Liver (tissue), 9 donors: Measurements from ENCODE around the gene KL. TPM values are rescaled to one million over a fixed set of nuclear protein-coding genes. Genes with fewer than 3 reads are reported as not detected.

Source experiments
- DNase-seq: peaks from one replicate; pipeline ENCODE4 v3.0.0-alpha.2; 2017; ENCODE audit warnings: low spot score
- H3K27ac ChIP-seq, 2 donors: one replicate each; pipeline ENCODE4 v1.7.0; 2013; ENCODE audit warnings: inconsistent platforms in 2 of 2, low read length in 2 of 2, control low read depth in 1 of 2, low read depth in 1 of 2, mild to moderate bottlenecking in 1 of 2
- H3K27me3 ChIP-seq, 4 donors: one replicate each; pipeline versions ENCODE4 v1.6.1 to v1.7.0; 2013; ENCODE audit warnings: low read length in 3 of 4, inconsistent platforms in 1 of 4, mild to moderate bottlenecking in 1 of 4, moderate library complexity in 1 of 4; ENCODE audit not compliant: control insufficient read depth in 4 of 4, insufficient read depth in 4 of 4
- H3K36me3 ChIP-seq, 4 donors: one replicate each; pipeline versions ENCODE4 v1.6.1 to v1.7.0; 2013; ENCODE audit warnings: low read length in 3 of 4, mild to moderate bottlenecking in 3 of 4, low read depth in 1 of 4, moderate library complexity in 1 of 4; ENCODE audit not compliant: control insufficient read depth in 4 of 4, insufficient read depth in 3 of 4
- H3K4me1 ChIP-seq, 4 donors: one replicate each; pipeline versions ENCODE4 v1.6.1 to v1.7.0; 2013; ENCODE audit warnings: low read length in 3 of 4, mild to moderate bottlenecking in 3 of 4, moderate library complexity in 1 of 4; ENCODE audit not compliant: control insufficient read depth in 4 of 4, insufficient read depth in 4 of 4
- H3K4me3 ChIP-seq, 3 donors: one replicate each; pipeline versions ENCODE4 v1.6.1 to v1.7.0; 2013; ENCODE audit warnings: low read length in 3 of 3, control low read depth in 1 of 3, low read depth in 1 of 3, mild to moderate bottlenecking in 1 of 3
- H3K9ac ChIP-seq, 2 donors: one replicate each; pipeline ENCODE4 v1.7.0; 2013; ENCODE audit warnings: low read length in 2 of 2, mild to moderate bottlenecking in 2 of 2, moderate library complexity in 2 of 2, control low read depth in 1 of 2, low read depth in 1 of 2
- H3K9me3 ChIP-seq, 4 donors: one replicate each; pipeline versions ENCODE4 v1.6.1 to v1.7.0; 2013; ENCODE audit warnings: low read length in 3 of 4; ENCODE audit not compliant: control insufficient read depth in 4 of 4
- EGR1 ChIP-seq, 2 donors: IDR thresholded peaks; 2 replicates each; pipeline ENCODE4 v1.6.1; 2016 to 2018; ENCODE audit warnings: antibody characterized with exemption in 2 of 2, low read depth in 2 of 2
- FOXA2 ChIP-seq: IDR thresholded peaks from 2 replicates; pipeline ENCODE4 v1.6.1; 2016; ENCODE audit warnings: antibody characterized with exemption
- GABPA ChIP-seq, 2 donors: IDR thresholded peaks in 1 of 2; conservative IDR thresholded peaks in 1 of 2; 2 replicates each; pipeline ENCODE4 v1.6.1; 2016; ENCODE audit warnings: antibody characterized with exemption in 2 of 2, mild to moderate bottlenecking in 1 of 2, moderate library complexity in 1 of 2
- HNF4A ChIP-seq, 2 donors: conservative IDR thresholded peaks; 2 replicates each; pipeline ENCODE4 v1.6.1; 2016; ENCODE audit warnings: antibody characterized with exemption in 2 of 2, mild to moderate bottlenecking in 2 of 2
- HNF4G ChIP-seq: IDR thresholded peaks from 2 replicates; pipeline ENCODE4 v1.6.1; 2016; ENCODE audit warnings: antibody characterized with exemption
- JUND ChIP-seq, 2 donors: IDR thresholded peaks; 2 replicates each; pipeline ENCODE4 v1.6.1; 2016; ENCODE audit warnings: antibody characterized with exemption in 2 of 2
- RAD21 ChIP-seq, 2 donors: IDR thresholded peaks; 2 replicates each; pipeline ENCODE4 v1.6.1; 2016; ENCODE audit warnings: antibody characterized with exemption in 2 of 2, mild to moderate bottlenecking in 2 of 2
- RXRA ChIP-seq, 2 donors: IDR thresholded peaks; 2 replicates each; pipeline ENCODE4 v1.6.1; 2017 to 2018; ENCODE audit warnings: antibody characterized with exemption in 2 of 2, mild to moderate bottlenecking in 1 of 2
- SP1 ChIP-seq: IDR thresholded peaks from 2 replicates; pipeline ENCODE4 v1.6.1; 2018; ENCODE audit warnings: antibody characterized with exemption, mild to moderate bottlenecking
- TAF1 ChIP-seq: conservative IDR thresholded peaks from 2 replicates; pipeline ENCODE4 v1.6.1; 2016; ENCODE audit warnings: antibody characterized with exemption, mild to moderate bottlenecking
- YY1 ChIP-seq: IDR thresholded peaks from 2 replicates; pipeline ENCODE4 v1.6.1; 2016; ENCODE audit warnings: antibody characterized with exemption, mild to moderate bottlenecking
- WGBS: extraction: QIAGEN DNeasy Blood & Tissue Kit; methylation state at CpG from one replicate; pipeline ENCODE4 v1.1.7; 2013; 5-methylcytosine and 5-hydroxymethylcytosine counted together
- polyA plus RNA-seq, 2 donors: library from polyadenylated mRNA; stranded (reverse) in 1 of 2; unstranded in 1 of 2; fragments of 200-250 nt in 1 of 2; fragments of >200 nt in 1 of 2; fragmentation: Nextera tagmentation in 1 of 2; extraction: Ambion mirVana in 1 of 2; gene quantifications; one replicate each; pipeline versions ENCODE4 v1.2.1 to v1.2.3, GENCODE V29; 2013 to 2015
- total RNA-seq, 2 donors: library from RNA; depleted of rRNA; stranded (reverse); fragments of >200 nt; gene quantifications; one replicate each; pipeline ENCODE4 v1.2.3, GENCODE V29; 2014
- TF ChIP-seq, protein P1 (sequence below): IDR thresholded peaks from 2 replicates; pipeline ENCODE4 v1.6.1; 2016; ENCODE audit warnings: antibody characterized with exemption
- TF ChIP-seq, protein P2 (sequence below): IDR thresholded peaks from 2 replicates; pipeline ENCODE4 v1.6.1; 2016; ENCODE audit warnings: antibody characterized with exemption, mild to moderate bottlenecking
- TF ChIP-seq, protein P3 (sequence below): IDR thresholded peaks from 2 replicates; pipeline ENCODE4 v1.6.1; 2016; ENCODE audit warnings: antibody characterized with exemption
- TF ChIP-seq, protein P4 (sequence below): fragments of 150-350 bp; IDR thresholded peaks from 2 replicates; pipeline ENCODE4 v1.5.1; 2017; ENCODE audit warnings: improper control_type of control experiment, low read depth, low read length; ENCODE audit not compliant: missing input control
- donor health status: healthy.
- donor health status: healthy.
- donor health status: healthy.
- donor health status: healthy.
- donor health status: healthy.

KL gene
- total and polyA plus RNA-seq, 4 donors: 0.13 to 0.92 (median 0.28) TPM

DNA sequence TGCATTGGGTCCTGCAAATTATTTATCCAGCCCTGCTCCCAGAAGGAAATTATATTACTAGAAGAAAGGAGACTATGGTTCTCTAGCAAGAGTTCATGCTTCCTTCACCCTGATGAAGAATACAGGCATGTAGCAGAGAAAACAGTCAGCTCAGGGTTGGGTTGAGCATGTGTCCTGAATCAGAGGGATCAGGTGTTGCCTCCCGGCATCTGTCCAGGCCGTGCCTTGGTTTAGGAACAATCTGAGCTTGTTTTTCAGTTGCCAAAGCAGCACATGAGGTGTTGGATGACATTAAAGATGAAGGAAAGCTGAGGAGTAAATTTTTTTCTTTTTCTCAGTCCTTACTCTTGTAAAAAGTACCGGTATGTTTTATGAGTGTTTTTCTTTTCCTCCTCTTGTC, 62.0 kb downstream of the KL start:
- no peaks in the 10 kb centered on the region for H3K27me3 ChIP-seq
- no peaks in the 10 kb centered on the region for H3K4me1 ChIP-seq
- DNase-seq: no peak
- no peak overlapping the region for H3K4me3 ChIP-seq
- H3K9me3 ChIP-seq: no peaks in the 10 kb centered on the region
- no peak overlapping the region for H3K9ac ChIP-seq
- H3K27ac ChIP-seq: no peak overlapping the region
- WGBS: 93% methylated on average over 3 of the region's 3 CpGs
- TF ChIP-seq SP1: no peak
- TF ChIP-seq, protein P1, sequence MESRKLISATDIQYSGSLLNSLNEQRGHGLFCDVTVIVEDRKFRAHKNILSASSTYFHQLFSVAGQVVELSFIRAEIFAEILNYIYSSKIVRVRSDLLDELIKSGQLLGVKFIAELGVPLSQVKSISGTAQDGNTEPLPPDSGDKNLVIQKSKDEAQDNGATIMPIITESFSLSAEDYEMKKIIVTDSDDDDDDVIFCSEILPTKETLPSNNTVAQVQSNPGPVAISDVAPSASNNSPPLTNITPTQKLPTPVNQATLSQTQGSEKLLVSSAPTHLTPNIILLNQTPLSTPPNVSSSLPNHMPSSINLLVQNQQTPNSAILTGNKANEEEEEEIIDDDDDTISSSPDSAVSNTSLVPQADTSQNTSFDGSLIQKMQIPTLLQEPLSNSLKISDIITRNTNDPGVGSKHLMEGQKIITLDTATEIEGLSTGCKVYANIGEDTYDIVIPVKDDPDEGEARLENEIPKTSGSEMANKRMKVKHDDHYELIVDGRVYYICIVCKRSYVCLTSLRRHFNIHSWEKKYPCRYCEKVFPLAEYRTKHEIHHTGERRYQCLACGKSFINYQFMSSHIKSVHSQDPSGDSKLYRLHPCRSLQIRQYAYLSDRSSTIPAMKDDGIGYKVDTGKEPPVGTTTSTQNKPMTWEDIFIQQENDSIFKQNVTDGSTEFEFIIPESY: no peak
- TF ChIP-seq HNF4G: no peak
- H3K36me3 ChIP-seq: no peaks in the 10 kb centered on the region

DNA sequence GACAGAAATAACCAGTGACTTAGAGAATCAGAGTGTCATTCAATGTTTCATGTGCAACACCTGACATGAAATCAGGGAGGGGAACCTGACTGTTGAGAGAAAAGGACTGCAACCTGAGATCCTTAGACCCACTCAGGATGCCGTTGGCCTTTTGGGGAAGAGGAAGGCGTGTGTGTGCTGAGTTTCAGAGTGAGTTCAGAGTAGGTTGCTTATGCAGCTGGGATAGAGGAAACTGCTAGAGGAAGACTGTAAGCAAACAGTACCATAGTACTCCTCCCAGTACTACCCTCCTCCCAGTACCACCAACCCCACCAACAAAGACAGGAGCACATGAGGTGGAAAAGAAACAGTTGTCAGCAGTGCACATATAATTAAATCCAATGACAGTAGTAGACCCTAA, 63.7 kb downstream of the KL start:
- no peaks in the 10 kb centered on the region for H3K27me3 ChIP-seq
- WGBS: 70% methylated on average over 2 of the region's 2 CpGs
- no peak overlapping the region for H3K27ac ChIP-seq
- H3K9ac ChIP-seq: no peak overlapping the region
- TF ChIP-seq EGR1 (IDR thresholded peaks at IDR 0.05; ENCODE audit: low read depth in 2 of 2): no peak
- TF ChIP-seq, protein P2, sequence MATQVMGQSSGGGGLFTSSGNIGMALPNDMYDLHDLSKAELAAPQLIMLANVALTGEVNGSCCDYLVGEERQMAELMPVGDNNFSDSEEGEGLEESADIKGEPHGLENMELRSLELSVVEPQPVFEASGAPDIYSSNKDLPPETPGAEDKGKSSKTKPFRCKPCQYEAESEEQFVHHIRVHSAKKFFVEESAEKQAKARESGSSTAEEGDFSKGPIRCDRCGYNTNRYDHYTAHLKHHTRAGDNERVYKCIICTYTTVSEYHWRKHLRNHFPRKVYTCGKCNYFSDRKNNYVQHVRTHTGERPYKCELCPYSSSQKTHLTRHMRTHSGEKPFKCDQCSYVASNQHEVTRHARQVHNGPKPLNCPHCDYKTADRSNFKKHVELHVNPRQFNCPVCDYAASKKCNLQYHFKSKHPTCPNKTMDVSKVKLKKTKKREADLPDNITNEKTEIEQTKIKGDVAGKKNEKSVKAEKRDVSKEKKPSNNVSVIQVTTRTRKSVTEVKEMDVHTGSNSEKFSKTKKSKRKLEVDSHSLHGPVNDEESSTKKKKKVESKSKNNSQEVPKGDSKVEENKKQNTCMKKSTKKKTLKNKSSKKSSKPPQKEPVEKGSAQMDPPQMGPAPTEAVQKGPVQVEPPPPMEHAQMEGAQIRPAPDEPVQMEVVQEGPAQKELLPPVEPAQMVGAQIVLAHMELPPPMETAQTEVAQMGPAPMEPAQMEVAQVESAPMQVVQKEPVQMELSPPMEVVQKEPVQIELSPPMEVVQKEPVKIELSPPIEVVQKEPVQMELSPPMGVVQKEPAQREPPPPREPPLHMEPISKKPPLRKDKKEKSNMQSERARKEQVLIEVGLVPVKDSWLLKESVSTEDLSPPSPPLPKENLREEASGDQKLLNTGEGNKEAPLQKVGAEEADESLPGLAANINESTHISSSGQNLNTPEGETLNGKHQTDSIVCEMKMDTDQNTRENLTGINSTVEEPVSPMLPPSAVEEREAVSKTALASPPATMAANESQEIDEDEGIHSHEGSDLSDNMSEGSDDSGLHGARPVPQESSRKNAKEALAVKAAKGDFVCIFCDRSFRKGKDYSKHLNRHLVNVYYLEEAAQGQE: no peak
- TF ChIP-seq, protein P3, sequence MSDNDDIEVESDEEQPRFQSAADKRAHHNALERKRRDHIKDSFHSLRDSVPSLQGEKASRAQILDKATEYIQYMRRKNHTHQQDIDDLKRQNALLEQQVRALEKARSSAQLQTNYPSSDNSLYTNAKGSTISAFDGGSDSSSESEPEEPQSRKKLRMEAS: no peak
- TF ChIP-seq YY1: no peak
- TF ChIP-seq FOXA2: no peak
- no peak for TF ChIP-seq RXRA (IDR thresholded peaks at IDR 0.05)
- no peak for TF ChIP-seq JUND (IDR thresholded peaks at IDR 0.05)
- TF ChIP-seq TAF1: no peak
- no peak for TF ChIP-seq GABPA (IDR thresholded peaks at IDR 0.05 in 1 of 2, conservative IDR thresholded peaks at IDR 0.05 in 1 of 2)
- TF ChIP-seq, protein P4, sequence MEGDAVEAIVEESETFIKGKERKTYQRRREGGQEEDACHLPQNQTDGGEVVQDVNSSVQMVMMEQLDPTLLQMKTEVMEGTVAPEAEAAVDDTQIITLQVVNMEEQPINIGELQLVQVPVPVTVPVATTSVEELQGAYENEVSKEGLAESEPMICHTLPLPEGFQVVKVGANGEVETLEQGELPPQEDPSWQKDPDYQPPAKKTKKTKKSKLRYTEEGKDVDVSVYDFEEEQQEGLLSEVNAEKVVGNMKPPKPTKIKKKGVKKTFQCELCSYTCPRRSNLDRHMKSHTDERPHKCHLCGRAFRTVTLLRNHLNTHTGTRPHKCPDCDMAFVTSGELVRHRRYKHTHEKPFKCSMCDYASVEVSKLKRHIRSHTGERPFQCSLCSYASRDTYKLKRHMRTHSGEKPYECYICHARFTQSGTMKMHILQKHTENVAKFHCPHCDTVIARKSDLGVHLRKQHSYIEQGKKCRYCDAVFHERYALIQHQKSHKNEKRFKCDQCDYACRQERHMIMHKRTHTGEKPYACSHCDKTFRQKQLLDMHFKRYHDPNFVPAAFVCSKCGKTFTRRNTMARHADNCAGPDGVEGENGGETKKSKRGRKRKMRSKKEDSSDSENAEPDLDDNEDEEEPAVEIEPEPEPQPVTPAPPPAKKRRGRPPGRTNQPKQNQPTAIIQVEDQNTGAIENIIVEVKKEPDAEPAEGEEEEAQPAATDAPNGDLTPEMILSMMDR: no peak
- TF ChIP-seq HNF4A (conservative IDR thresholded peaks at IDR 0.05): no peak
- no peak for TF ChIP-seq RAD21 (IDR thresholded peaks at IDR 0.05)
- TF ChIP-seq HNF4G: no peak
- H3K9me3 ChIP-seq: no peaks in the 10 kb centered on the region
- no peaks in the 10 kb centered on the region for H3K4me1 ChIP-seq
- no peaks in the 10 kb centered on the region for H3K36me3 ChIP-seq
- H3K4me3 ChIP-seq: no peak overlapping the region
- DNase-seq: no peak
